Liver (tissue), 9 donors: Measurements from ENCODE around the gene NAXD. TPM values are rescaled to one million over a fixed set of nuclear protein-coding genes. Genes with fewer than 3 reads are reported as not detected.

Experiments
- DNase-seq: peaks from one replicate; pipeline ENCODE4 v3.0.0-alpha.2; 2017; ENCODE audit warnings: low spot score
- H3K27ac ChIP-seq, 2 donors: one replicate each; pipeline ENCODE4 v1.7.0; 2013; ENCODE audit warnings: inconsistent platforms in 2 of 2, low read length in 2 of 2, control low read depth in 1 of 2, low read depth in 1 of 2, mild to moderate bottlenecking in 1 of 2
- H3K27me3 ChIP-seq, 4 donors: one replicate each; pipeline versions ENCODE4 v1.6.1 to v1.7.0; 2013; ENCODE audit warnings: low read length in 3 of 4, inconsistent platforms in 1 of 4, mild to moderate bottlenecking in 1 of 4, moderate library complexity in 1 of 4; ENCODE audit not compliant: control insufficient read depth in 4 of 4, insufficient read depth in 4 of 4
- H3K36me3 ChIP-seq, 4 donors: one replicate each; pipeline versions ENCODE4 v1.6.1 to v1.7.0; 2013; ENCODE audit warnings: low read length in 3 of 4, mild to moderate bottlenecking in 3 of 4, low read depth in 1 of 4, moderate library complexity in 1 of 4; ENCODE audit not compliant: control insufficient read depth in 4 of 4, insufficient read depth in 3 of 4
- H3K4me1 ChIP-seq, 4 donors: one replicate each; pipeline versions ENCODE4 v1.6.1 to v1.7.0; 2013; ENCODE audit warnings: low read length in 3 of 4, mild to moderate bottlenecking in 3 of 4, moderate library complexity in 1 of 4; ENCODE audit not compliant: control insufficient read depth in 4 of 4, insufficient read depth in 4 of 4
- H3K4me3 ChIP-seq, 3 donors: one replicate each; pipeline versions ENCODE4 v1.6.1 to v1.7.0; 2013; ENCODE audit warnings: low read length in 3 of 3, control low read depth in 1 of 3, low read depth in 1 of 3, mild to moderate bottlenecking in 1 of 3
- H3K9ac ChIP-seq, 2 donors: one replicate each; pipeline ENCODE4 v1.7.0; 2013; ENCODE audit warnings: low read length in 2 of 2, mild to moderate bottlenecking in 2 of 2, moderate library complexity in 2 of 2, control low read depth in 1 of 2, low read depth in 1 of 2
- H3K9me3 ChIP-seq, 4 donors: one replicate each; pipeline versions ENCODE4 v1.6.1 to v1.7.0; 2013; ENCODE audit warnings: low read length in 3 of 4; ENCODE audit not compliant: control insufficient read depth in 4 of 4
- ATF3 ChIP-seq: IDR thresholded peaks from 2 replicates; pipeline ENCODE4 v1.6.1; 2016; ENCODE audit warnings: antibody characterized with exemption
- CTCF ChIP-seq: fragments of 150-350 bp; IDR thresholded peaks from 2 replicates; pipeline ENCODE4 v1.5.1; 2017; ENCODE audit warnings: improper control_type of control experiment, low read depth, low read length; ENCODE audit not compliant: missing input control
- EGR1 ChIP-seq, 2 donors: IDR thresholded peaks; 2 replicates each; pipeline ENCODE4 v1.6.1; 2016 to 2018; ENCODE audit warnings: antibody characterized with exemption in 2 of 2, low read depth in 2 of 2
- FOXA1 ChIP-seq: IDR thresholded peaks from 2 replicates; pipeline ENCODE4 v1.6.1; 2016; ENCODE audit warnings: antibody characterized with exemption
- FOXA2 ChIP-seq: IDR thresholded peaks from 2 replicates; pipeline ENCODE4 v1.6.1; 2016; ENCODE audit warnings: antibody characterized with exemption
- GABPA ChIP-seq, 2 donors: IDR thresholded peaks in 1 of 2; conservative IDR thresholded peaks in 1 of 2; 2 replicates each; pipeline ENCODE4 v1.6.1; 2016; ENCODE audit warnings: antibody characterized with exemption in 2 of 2, mild to moderate bottlenecking in 1 of 2, moderate library complexity in 1 of 2
- HNF4A ChIP-seq, 2 donors: conservative IDR thresholded peaks; 2 replicates each; pipeline ENCODE4 v1.6.1; 2016; ENCODE audit warnings: antibody characterized with exemption in 2 of 2, mild to moderate bottlenecking in 2 of 2
- HNF4G ChIP-seq: IDR thresholded peaks from 2 replicates; pipeline ENCODE4 v1.6.1; 2016; ENCODE audit warnings: antibody characterized with exemption
- JUND ChIP-seq, 2 donors: IDR thresholded peaks; 2 replicates each; pipeline ENCODE4 v1.6.1; 2016; ENCODE audit warnings: antibody characterized with exemption in 2 of 2
- MAX ChIP-seq: IDR thresholded peaks from 2 replicates; pipeline ENCODE4 v1.6.1; 2016; ENCODE audit warnings: antibody characterized with exemption
- NR2F2 ChIP-seq: IDR thresholded peaks from 2 replicates; pipeline ENCODE4 v1.6.1; 2016; ENCODE audit warnings: antibody characterized with exemption
- RAD21 ChIP-seq, 2 donors: IDR thresholded peaks; 2 replicates each; pipeline ENCODE4 v1.6.1; 2016; ENCODE audit warnings: antibody characterized with exemption in 2 of 2, mild to moderate bottlenecking in 2 of 2
- REST ChIP-seq: IDR thresholded peaks from 2 replicates; pipeline ENCODE4 v1.6.1; 2016; ENCODE audit warnings: antibody characterized with exemption, mild to moderate bottlenecking
- RXRA ChIP-seq, 2 donors: IDR thresholded peaks; 2 replicates each; pipeline ENCODE4 v1.6.1; 2017 to 2018; ENCODE audit warnings: antibody characterized with exemption in 2 of 2, mild to moderate bottlenecking in 1 of 2
- SP1 ChIP-seq: IDR thresholded peaks from 2 replicates; pipeline ENCODE4 v1.6.1; 2018; ENCODE audit warnings: antibody characterized with exemption, mild to moderate bottlenecking
- TAF1 ChIP-seq: conservative IDR thresholded peaks from 2 replicates; pipeline ENCODE4 v1.6.1; 2016; ENCODE audit warnings: antibody characterized with exemption, mild to moderate bottlenecking
- YY1 ChIP-seq: IDR thresholded peaks from 2 replicates; pipeline ENCODE4 v1.6.1; 2016; ENCODE audit warnings: antibody characterized with exemption, mild to moderate bottlenecking
- ZBTB33 ChIP-seq: IDR thresholded peaks from 2 replicates; pipeline ENCODE4 v1.6.1; 2016; ENCODE audit warnings: antibody characterized with exemption
- WGBS: extraction: QIAGEN DNeasy Blood & Tissue Kit; methylation state at CpG from one replicate; pipeline ENCODE4 v1.1.7; 2013; 5-methylcytosine and 5-hydroxymethylcytosine counted together
- polyA plus RNA-seq, 2 donors: library from polyadenylated mRNA; stranded (reverse) in 1 of 2; unstranded in 1 of 2; fragments of 200-250 nt in 1 of 2; fragments of >200 nt in 1 of 2; fragmentation: Nextera tagmentation in 1 of 2; extraction: Ambion mirVana in 1 of 2; gene quantifications; one replicate each; pipeline versions ENCODE4 v1.2.1 to v1.2.3, GENCODE V29; 2013 to 2015
- total RNA-seq, 2 donors: library from RNA; depleted of rRNA; stranded (reverse); fragments of >200 nt; gene quantifications; one replicate each; pipeline ENCODE4 v1.2.3, GENCODE V29; 2014
- donor health status: healthy.
- donor health status: healthy.
- donor health status: healthy.
- donor health status: healthy.
- donor health status: healthy.

NAXD gene
- total and polyA plus RNA-seq, 4 donors = 19.0 to 40.5 (median 27.6) TPM

- peak overlapping the region in 1 of 2 donors; percentile 46 for H3K27ac ChIP-seq
- peaks cover 9 to 16% (median 12%) of the 10 kb centered on the region in 4 donors for H3K36me3 ChIP-seq
- DNase-seq = no peak
- no peak overlapping the region for H3K9ac ChIP-seq
- WGBS = 74% methylated on average over 5 of the region's 5 CpGs
- TF ChIP-seq MAX = no peak
- peak; percentile 38 for TF ChIP-seq CTCF
- peak; percentile 68 to 70 for TF ChIP-seq RAD21 (IDR thresholded peaks at IDR 0.05)
- H3K27me3 ChIP-seq = no peaks in the 10 kb centered on the region
- no peak overlapping the region for H3K4me3 ChIP-seq
- peaks cover 4 to 19% (median 11%) of the 10 kb centered on the region in 4 donors for H3K4me1 ChIP-seq
- H3K9me3 ChIP-seq = no peaks in the 10 kb centered on the region
Measured at GRCh38 chr13:110683203-110683883, 68.0 kb downstream of the NAXD start.

- Histone ChIP-seq H3K36me3 (peaks cover 7 to 12% (median 10%) of the 10 kb centered on the region in 4 donors), H3K27ac (peak overlapping the region; percentile 5 to 46), H3K27me3 (no peaks in the 10 kb centered on the region), H3K4me1 (peaks cover 4 to 21% (median 11%) of the 10 kb centered on the region in 4 donors), H3K9ac (no peak overlapping the region), H3K4me3 (no peak overlapping the region), H3K9me3 (no peaks in the 10 kb centered on the region)
- DNase-seq = no peak
- TF ChIP-seq JUND (IDR thresholded peaks at IDR 0.05) (no peak), HNF4A (conservative IDR thresholded peaks at IDR 0.05) (no peak), TAF1 (no peak), SP1 (no peak), YY1 (no peak), REST (no peak), ZBTB33 (no peak), RAD21 (IDR thresholded peaks at IDR 0.05) (no peak), RXRA (IDR thresholded peaks at IDR 0.05) (no peak), EGR1 (IDR thresholded peaks at IDR 0.05; ENCODE audit: low read depth in 2 of 2) (no peak), MAX (no peak), NR2F2 (no peak), HNF4G (no peak), FOXA1 (no peak), ATF3 (no peak), GABPA (IDR thresholded peaks at IDR 0.05 in 1 of 2, conservative IDR thresholded peaks at IDR 0.05 in 1 of 2) (no peak), FOXA2 (no peak)
- WGBS = 69% methylated on average over 5 of the region's 5 CpGs
Measured at GRCh38 chr13:110683921-110684320, 68.6 kb downstream of the NAXD start.
